GM08714 (cell line): ENCODE measurements around the gene ECE1.
"Not testable (repeated sequence)": the region's sequence is repeated elsewhere in the genome, so short reads cannot be mapped to it uniquely, and the experiment has no call there.

ENCODE experiments used
- H3K4me3 ChIP-seq: fragments of 200-500 bp; sonication (Bioruptor generic); 2 replicates; pipeline ENCODE4 v1.5.1; 2014; ENCODE audit warnings: mild to moderate bottlenecking, low read length, inconsistent platforms
- ZNF274 ChIP-seq: IDR thresholded peaks from 2 replicates; pipeline ENCODE4 v1.6.1; 2012; ENCODE audit warnings: mild to moderate bottlenecking, low read depth, low read length

The ECE1 gene

DNA sequence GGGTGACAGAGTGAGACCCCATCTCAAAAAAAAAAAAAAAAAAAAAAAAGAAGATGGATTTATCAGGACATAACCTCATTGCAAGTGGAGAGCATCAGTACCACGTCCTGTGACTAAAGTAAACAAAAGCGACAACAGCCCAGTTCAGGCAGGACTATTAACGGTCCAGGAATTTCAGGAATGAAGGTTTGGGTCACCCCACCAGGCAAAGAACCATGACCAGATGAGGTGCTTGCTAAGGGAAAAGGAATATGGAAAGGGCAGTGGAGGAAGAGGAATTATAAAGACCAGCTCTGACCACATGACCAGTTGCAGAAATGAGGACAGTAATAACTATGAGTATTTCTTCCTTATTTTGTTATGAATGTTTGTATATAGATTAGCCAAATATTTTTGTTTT is 78.1 kb downstream of the ECE1 start:
- no peak overlapping the region for H3K4me3 ChIP-seq
- no peak for TF ChIP-seq ZNF274

DNA sequence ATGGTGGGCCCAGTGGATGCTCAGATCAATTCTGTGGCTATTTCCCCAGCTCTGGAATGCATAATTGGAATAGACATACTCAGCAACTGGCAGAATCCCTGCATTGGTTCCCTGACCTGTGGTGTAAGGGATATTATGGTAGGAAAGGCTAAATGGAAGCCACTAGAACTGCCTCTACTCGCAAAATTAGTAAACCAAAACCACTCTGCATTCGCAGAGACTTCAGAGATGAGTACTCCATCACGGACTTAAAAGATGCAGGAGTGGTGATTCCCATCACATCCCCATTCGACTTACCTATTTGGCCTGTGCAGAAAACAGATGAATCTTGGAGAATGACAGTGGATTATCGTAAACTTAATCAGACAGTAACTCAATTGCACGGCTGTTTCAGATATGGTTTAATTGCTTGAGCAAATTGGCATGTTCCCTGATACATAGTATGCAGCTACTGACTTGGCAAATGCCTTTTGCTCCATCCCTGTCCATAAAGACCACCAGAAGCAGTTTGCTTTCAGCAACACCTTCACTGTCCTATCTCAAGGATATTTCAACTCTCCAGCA is 82.0 kb downstream of the ECE1 start:
- H3K4me3 ChIP-seq: not testable (repeated sequence)

DNA sequence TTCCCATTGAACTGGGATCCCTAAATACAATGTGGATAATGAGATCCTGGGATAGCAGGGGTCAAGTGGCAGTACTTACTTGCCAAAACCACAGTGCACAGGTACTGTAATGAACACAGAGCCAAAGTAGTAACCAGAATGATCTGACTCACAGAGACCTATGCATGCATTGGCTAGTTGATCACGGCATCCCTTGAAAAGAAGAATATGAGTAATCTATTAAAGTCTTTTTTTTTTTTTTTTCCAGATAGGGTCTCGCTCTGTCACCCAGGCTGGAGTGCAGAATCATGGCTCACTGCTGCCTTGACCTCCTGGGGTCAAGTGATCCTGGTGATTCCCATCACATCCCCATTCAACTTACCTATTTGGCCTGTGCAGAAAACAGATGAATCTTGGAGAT is 84.1 kb downstream of the ECE1 start:
- TF ChIP-seq ZNF274: no peak
- no peak overlapping the region for H3K4me3 ChIP-seq

DNA sequence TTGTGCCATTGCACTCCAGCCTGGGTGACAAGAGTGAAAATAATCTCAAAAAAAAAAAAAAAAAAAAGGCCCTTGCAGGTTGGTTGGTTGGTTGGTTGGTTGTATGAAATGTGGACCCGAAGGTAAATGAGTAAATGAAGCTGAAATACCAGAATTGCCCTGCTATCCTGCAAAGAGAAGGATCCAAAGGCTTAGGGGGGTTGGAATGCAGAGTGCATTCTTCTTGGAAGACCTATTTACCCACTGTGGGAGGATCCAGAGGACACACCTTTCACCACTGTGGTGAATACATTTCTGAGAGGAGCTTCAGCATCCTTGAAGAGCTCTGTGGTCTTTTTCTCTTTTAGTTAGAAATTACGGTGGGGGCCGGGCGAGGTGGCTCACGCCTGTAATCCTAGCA is 84.8 kb downstream of the ECE1 start:
- H3K4me3 ChIP-seq: no peak overlapping the region
- no peak for TF ChIP-seq ZNF274

DNA sequence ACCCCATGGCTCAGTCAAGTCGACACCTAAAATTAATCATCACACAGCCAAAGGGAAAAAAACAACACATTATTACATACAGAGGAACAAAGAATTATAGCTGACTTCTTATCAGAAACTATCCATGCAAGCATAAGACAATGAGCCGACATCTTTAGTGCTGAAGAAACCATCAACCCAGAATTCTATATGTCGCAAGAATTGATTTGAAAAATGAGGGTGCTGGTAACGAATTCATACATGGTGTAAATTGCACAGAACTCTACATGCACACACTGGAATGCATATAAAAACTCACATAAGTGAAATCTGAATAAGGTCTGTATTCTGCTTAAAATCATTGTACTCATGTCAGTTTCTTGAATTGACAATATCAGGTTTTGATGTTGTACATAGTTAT is 88.6 kb downstream of the ECE1 start:
- TF ChIP-seq ZNF274: no peak

DNA sequence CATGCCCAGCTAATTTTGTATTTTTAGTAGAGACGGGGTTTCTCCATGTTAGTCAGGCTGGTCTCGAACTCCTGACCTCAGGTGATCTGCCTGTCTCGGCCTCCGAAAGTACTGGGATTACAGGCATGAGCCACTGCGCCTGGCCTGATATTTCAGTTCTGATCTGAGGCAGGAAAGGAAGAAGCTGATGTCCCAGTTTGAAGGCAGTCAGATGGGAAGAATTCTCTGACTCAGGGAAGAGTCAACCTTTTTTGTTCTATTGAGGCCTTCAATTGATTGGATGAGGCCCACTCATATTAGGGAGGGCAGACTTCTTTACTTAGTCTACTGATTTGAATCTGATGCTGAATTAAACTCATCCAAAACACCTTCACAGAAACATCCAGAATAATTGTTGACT is 89.0 kb downstream of the ECE1 start:
- not testable (repeated sequence) for H3K4me3 ChIP-seq

More for the DNA sequence above, 88.6 kb downstream of the ECE1 start:
- H3K4me3 ChIP-seq: no peak overlapping the region

DNA sequence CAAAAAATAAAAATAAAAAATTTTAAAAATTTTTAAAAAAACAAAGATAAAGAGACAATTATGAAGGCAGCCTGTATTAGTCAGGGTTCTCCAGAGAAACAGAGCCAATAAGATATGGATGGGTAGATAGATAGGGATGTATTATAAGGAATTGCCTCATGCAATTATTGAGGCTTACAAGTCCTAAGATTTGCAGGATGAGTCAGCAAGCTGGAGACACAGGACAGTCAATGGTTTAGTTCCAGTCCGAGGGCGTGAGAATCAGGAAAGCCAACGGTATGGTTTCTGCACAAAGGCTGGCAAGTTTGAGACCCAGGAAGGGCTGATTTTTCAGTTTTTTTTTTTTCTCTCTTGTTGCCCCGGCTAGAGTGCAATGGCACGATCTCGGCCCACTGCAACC is 89.5 kb downstream of the ECE1 start:
- no peak for TF ChIP-seq ZNF274
- H3K4me3 ChIP-seq: no peak overlapping the region

DNA sequence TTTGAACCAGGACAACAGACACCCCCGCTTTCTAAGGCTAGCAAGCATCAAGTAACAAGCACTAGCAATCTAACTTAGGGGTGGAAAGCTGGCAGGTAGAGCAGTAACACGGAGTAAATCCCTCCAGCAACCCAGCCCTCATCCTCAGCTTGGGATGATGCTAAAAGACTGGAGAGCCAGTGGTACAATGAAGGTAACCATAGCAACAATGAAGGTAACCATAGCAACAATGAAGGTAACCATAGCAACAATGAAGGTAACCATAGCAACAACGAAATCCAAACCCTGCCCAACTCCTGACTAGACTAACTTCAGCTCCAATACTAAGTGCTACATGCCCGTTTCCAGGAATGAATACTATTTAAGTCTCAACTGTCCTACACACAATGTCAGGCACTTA is 91.3 kb downstream of the ECE1 start:
- no peak for TF ChIP-seq ZNF274

DNA sequence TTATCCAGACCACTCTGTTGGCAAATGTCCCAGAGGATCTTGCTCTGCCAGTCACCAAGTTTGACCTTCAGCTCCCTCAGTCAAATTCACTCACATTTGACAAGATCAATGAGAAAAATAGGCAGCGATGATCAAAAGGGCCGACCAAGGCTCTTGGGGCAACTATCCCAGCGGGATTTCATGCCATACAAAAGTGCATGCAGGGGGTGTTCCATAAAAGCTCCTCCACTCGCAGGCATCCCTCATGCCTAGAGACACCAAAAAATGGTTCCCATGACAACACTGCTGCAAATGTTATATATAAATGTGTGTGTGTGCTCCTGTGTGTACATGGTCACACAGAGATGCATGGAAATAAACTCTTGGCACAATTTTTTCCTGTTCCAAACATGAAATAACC is 97.4 kb downstream of the ECE1 start:
- H3K4me3 ChIP-seq: no peak overlapping the region
- TF ChIP-seq ZNF274: no peak

More for the DNA sequence above, 91.3 kb downstream of the ECE1 start:
- no peak overlapping the region for H3K4me3 ChIP-seq

DNA sequence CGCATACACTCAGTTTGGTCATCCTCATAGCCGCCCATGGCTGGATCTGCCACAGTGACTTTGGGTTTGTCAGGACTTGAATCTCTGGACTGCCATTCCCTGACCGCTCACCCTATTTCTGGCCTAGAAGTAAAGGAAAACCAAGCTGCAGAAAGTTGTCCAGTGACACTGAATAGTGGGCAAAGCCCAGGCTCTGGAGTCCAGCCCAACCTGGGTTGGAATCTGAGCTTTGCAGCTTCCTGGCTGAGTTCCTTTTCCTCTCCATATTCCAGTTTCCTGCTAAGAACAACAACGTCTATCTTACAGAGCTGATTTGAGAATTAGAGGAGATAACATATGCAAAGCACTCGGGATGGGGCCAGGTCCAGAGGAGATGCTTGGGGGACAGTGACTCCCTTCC is 98.0 kb downstream of the ECE1 start:
- no peak for TF ChIP-seq ZNF274

DNA sequence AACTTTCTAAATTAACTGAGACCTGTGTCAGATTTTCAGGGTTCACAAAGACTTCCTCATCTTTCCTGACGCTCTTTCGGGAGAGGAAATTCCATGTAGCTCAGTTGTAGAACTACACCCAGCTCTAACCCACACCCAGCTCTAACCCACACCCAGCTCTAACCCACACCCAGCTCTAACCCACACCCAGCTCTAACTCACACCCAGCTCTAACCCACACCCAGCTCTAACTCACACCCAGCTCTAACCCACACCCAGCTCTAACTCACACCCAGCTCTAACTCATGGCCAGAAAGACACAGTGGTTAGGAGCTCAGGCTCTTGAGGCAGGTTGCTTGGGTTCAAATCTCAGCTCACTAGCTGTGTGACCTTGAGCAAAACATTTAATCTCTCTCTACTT is 99.5 kb downstream of the ECE1 start:
- H3K4me3 ChIP-seq: not testable (repeated sequence)

More for the DNA sequence above, 98.0 kb downstream of the ECE1 start:
- H3K4me3 ChIP-seq: no peak overlapping the region

DNA sequence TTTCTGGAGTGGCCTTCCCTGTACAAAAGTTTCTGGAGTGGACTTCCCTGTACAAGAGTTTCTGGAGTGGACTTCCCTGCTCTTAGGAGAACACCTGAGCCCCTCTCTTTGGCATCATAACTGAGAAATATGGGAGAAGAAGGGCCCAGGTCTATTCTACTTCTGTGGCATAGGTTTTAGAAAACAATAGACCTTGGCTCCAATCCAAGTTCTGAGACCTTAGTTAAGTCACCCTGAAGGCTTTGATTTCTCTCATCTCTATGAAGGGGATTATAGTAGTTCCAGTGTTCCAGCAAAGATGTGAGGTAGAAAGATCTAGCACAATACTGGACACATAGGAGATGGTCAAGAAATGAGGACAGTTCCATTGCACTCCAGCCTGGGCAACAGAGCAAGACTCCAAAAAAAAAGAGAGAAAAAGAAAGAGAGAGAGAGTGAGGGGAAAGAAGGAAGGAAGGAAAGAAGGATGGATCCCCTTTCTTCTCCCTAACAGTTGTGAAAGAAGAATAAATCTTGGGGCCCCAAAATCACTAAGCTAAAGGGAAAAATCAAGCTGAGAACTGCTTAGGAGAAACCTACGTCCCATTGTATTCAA is 100.3 kb downstream of the ECE1 start:
- no peak overlapping the region for H3K4me3 ChIP-seq
- no peak for TF ChIP-seq ZNF274

DNA sequence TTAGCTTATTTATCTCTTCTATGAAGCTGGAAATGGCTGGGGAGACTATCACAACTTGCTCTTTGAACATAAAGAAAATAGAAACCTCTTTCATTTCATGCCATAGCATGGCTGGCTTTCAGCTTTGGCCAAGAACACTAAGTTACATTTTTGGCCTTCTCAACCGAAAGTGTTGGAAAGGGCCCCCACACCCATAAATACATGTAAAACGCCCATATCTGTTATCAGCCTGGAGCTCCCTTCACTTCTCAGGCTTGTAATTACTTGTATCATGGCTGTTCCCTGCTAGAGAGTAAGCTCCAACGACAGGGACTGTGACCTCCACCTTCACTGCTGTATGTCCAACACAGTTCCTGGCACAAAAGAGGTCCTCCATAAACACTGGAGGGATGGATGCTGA is 100.8 kb downstream of the ECE1 start:
- H3K4me3 ChIP-seq: no peak overlapping the region
- TF ChIP-seq ZNF274: no peak

DNA sequence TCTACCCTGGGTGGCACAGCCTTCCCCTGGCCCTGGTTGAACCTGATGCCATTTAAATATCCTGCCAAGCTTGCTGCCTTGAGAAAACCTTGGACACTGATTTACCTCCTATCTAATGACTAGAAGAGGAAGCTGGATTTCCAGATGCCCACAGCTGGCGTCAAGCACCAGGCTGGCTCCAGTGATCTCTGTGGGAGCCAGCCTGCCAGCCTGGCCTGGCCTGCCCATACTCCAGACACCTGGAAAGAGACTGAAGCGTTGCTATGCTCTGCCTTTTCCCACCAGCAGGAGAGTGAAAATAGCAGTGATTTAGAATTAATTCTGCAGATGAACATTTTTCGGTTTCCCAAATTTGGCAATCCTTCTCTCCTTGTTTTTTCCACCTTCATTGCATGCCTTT is 102.0 kb downstream of the ECE1 start:
- TF ChIP-seq ZNF274: no peak
- H3K4me3 ChIP-seq: no peak overlapping the region

DNA sequence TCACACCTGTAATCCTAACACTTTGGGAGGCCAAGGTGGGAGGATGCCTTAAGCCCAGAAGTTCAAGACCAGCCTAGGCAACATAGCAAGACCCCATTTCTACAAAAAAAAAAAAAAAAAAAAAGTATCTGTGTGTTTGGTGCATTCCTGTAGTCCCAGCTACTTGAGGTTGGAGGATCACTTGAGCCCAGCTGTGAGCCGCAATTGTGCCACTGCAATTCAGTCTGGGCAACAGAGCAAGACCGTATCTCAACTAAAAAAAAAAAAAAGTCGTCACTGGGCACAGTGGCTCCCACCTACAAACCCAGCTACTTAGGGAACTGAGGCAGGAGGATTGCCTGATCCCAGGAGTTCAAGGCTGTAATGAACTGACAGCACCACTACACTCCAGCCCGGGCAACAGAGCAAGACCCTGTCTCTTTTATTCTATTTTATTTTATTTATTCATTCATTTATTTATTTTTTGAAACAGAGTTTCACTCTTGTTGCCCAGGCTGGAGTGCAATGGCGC is 105.0 kb downstream of the ECE1 start:
- no peak overlapping the region for H3K4me3 ChIP-seq
- TF ChIP-seq ZNF274: no peak

DNA sequence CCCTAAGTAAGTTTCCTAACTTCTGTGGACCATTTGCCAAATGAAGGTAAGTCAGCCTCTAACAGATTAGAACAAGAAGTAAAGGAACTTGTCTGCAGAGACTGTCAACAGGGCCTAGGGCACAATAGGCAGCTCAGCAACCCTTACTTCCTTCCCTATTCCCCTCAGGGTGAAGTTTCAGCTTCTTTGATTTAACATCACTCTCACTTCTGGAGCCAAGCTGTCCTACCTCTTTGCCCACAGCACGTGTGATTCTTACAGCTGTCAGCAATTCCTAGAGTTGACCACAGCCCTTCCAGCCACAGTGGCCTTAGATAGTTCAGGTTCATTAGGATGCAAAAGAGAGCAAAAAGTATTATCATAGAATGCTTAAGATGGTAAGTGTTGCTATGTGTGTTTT is 106.0 kb downstream of the ECE1 start:
- TF ChIP-seq ZNF274: no peak
- no peak overlapping the region for H3K4me3 ChIP-seq
